GM12874 (cell line): ENCODE data around the gene OR4D1.

Source experiments
- TF ChIP-seq, protein P1 (sequence below): IDR thresholded peaks from 2 replicates; pipeline ENCODE4 v1.5.1; 2011; ENCODE audit warnings: low read depth, mild to moderate bottlenecking, control low read depth, low read length, moderate library complexity; ENCODE audit not compliant: insufficient read depth

The OR4D1 gene

DNA sequence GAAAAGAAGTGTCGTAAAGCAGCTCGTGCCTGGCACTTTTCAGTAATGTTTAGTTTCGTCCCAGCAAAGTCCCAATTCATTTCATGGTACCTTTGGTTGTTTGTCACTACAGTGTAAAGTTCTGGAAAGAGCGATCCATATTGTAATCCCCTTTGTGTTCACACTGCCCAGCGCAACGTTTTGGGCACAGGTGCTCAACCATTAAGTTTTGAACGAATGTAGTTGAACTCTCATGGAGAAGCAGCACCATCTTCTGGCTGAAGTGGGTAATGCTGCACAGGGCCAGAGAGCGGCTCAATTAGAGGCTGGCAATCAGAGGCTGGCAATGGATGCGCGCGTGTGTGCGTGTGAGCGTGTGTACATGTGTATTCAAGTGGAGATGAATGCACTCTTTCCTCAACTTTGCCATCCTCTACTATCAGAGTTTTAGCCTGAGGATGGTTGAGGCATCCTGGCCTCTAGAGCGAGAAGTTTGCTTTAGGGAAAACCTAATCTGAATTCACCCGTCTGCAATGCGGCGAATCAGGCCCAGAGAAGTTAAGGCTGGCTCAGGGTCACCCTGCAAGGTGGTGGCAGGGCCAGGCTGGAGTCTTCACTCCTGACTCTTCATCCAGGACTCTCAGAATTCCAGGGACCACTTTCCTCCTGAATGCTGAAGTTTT lies 35.1 kb upstream of the OR4D1 start:
- TF ChIP-seq, protein P1, sequence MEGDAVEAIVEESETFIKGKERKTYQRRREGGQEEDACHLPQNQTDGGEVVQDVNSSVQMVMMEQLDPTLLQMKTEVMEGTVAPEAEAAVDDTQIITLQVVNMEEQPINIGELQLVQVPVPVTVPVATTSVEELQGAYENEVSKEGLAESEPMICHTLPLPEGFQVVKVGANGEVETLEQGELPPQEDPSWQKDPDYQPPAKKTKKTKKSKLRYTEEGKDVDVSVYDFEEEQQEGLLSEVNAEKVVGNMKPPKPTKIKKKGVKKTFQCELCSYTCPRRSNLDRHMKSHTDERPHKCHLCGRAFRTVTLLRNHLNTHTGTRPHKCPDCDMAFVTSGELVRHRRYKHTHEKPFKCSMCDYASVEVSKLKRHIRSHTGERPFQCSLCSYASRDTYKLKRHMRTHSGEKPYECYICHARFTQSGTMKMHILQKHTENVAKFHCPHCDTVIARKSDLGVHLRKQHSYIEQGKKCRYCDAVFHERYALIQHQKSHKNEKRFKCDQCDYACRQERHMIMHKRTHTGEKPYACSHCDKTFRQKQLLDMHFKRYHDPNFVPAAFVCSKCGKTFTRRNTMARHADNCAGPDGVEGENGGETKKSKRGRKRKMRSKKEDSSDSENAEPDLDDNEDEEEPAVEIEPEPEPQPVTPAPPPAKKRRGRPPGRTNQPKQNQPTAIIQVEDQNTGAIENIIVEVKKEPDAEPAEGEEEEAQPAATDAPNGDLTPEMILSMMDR, result peak; percentile 92

GRCh38 chr17:58113947-58114346 lies 34.2 kb upstream of the OR4D1 start:
- TF ChIP-seq, protein P1, result no peak

DNA sequence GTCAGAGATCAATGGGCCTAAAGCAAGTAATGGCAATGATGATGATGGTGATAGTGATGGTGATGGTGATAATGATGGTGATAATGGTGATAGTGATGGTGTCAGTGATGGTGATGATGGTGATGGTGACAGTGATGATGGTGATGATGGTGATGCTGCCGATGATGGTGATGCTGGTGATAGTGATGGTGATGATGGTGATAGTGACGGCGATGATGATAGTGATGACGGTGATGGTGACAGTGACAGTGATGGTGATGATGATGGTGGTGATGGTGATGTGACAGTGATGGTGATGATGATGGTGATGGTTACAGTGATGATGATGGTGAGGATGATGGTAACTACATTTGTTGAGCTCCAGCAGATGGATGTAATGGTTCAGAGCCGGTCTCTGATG lies 30.8 kb upstream of the OR4D1 start:
- TF ChIP-seq, protein P1, result no peak

DNA sequence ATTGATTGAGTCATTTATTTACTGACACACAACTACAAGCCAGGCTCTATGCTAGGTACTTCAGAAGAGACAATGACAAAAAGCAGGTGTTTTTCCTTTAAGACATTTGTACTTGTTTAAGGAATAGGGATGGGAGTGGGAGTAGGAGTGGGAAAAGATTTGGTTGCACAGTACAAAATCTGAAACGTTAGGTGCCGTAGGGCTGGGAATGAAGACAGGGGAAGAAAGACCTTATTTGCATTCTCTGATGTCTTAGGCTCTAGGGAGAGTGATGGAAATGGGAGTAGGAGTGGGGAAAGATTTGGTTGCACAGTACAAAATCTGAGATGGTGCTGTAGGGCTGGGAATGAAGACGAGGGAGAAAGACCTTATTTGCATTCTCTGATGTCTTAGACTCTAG lies 28.7 kb upstream of the OR4D1 start:
- TF ChIP-seq, protein P1, result no peak

DNA sequence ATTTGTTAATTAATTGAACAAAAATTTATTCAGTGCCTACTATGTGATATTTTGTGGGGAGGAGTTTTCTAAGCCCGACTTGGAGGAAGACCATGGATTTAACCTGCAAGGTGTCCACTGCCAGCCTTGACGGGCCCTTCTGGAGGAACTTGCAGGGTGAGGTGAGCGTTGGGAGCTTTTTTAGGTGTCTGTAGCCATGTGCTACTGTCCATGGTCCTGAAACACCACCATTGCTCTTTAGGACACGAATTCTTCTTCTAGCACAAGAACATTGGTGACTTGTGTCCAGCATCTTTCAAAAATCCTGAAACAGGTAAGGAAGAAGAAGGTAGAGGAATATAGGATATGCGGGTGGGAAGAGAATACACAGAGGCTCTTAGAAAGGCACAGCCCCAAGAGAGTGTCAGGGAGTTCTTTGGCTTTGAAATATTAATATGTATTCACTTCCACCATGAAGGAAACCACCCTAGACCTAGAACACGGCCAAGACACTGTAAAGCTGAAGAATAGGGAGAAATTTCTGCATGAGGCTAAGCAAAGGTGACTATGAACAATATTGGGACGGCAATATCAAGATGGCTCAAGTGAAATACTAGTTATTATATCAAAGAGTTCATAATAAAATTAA lies 27.9 kb upstream of the OR4D1 start:
- TF ChIP-seq, protein P1, result no peak

DNA sequence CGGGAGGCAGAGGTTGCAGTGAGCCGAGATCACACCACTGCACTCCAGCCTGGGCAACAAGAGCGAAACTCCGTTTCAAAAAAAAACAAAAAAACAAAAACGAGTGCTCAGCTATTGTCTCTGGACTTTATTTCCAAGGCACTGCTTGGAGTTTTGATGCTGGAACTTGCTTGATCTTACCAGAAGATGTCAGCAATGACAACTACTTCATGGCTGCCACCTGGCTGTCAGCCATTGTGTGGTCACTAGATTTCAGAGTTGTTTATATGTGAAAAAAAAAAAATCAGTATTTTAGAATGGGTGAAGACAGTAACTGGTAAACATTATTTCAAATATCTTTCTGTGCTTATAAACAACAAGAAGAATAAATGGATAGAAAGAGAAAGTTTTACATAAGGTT lies 26.3 kb upstream of the OR4D1 start:
- TF ChIP-seq, protein P1, result no peak

DNA sequence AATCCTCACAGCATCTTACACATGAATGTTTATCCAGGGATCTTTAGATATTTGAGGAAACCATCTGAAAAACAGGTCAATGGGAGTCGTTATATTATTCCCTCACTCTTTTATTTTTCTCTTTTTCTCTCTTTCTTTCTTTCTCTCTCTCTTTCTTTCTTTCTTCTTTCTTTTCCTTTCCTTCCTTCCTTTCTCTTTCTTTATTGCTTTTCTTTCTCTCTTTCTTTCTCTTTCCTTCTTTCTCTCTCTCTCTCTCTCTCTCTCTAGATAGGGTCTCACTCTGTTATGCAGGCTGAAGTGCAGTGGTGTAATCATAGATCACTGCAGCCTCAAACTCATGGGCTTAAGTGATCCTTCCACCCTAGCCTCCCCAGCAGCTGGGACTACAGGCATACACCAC lies 20.3 kb upstream of the OR4D1 start:
- TF ChIP-seq, protein P1, result no peak
